ENCODE data around the gene TMX4.

Gene TMX4

DNA sequence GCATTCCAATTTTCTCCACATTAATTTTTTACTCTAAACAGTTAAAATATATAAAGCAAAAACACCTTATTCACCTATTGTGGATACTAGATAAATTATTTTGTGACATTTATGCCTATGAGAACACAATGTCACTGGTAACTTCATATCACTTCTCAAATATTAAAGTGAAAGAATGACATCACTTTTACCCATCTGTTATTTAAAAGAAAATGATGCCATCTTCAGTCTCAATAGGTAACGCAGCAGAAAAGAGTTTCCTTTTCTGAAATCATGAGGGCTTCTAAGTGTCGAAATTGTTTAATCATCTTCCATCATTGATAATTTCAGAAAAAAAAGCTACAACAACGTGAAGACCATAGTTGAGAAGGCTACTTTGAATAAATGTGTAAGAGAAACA is 82.2 kb downstream of the TMX4 start:
- Histone ChIP-seq H4K20me1 (ENCODE audit: insufficient read depth, low read length, poor library complexity, severe bottlenecking) (no peaks in the 10 kb centered on the region), H3K4me1 (ENCODE audit: insufficient read depth, low read length, poor library complexity, severe bottlenecking) (peaks cover 10% of the 10 kb centered on the region), H3K4me3 (ENCODE audit: low read length, poor library complexity, severe bottlenecking) (no peak overlapping the region), H3K36me3 (ENCODE audit: insufficient read depth, low read length) (no peaks in the 10 kb centered on the region), H2AFZ (ENCODE audit: low read length) (0 out of 2 replicates have a peak overlapping the region, but pooled peaks have one; percentile 24), H3F3A (ENCODE audit: low read depth) (no peaks in the 10 kb centered on the region), H3K27me3 (ENCODE audit: insufficient read depth, low read length, poor library complexity, severe bottlenecking) (no peaks in the 10 kb centered on the region), H3K9ac (ENCODE audit: low read depth, low read length, poor library complexity, severe bottlenecking) (no peak overlapping the region), H3K9me3 (ENCODE audit: insufficient read depth, low read depth, low read length) (no peaks in the 10 kb centered on the region), H3K9me2 (replicated peaks; ENCODE audit: low read depth, low read length) (no peaks in the 10 kb centered on the region), H3K79me2 (ENCODE audit: insufficient read depth, low read length) (no peaks in the 10 kb centered on the region), H3K4me2 (ENCODE audit: low read depth, low read length, poor library complexity, severe bottlenecking) (no peak overlapping the region)
- no peak for TF ChIP-seq EZH2phosphoT487 (IDR thresholded peaks at IDR 0.05; ENCODE audit: borderline replicate concordance)
- TF ChIP-seq, protein P1, sequence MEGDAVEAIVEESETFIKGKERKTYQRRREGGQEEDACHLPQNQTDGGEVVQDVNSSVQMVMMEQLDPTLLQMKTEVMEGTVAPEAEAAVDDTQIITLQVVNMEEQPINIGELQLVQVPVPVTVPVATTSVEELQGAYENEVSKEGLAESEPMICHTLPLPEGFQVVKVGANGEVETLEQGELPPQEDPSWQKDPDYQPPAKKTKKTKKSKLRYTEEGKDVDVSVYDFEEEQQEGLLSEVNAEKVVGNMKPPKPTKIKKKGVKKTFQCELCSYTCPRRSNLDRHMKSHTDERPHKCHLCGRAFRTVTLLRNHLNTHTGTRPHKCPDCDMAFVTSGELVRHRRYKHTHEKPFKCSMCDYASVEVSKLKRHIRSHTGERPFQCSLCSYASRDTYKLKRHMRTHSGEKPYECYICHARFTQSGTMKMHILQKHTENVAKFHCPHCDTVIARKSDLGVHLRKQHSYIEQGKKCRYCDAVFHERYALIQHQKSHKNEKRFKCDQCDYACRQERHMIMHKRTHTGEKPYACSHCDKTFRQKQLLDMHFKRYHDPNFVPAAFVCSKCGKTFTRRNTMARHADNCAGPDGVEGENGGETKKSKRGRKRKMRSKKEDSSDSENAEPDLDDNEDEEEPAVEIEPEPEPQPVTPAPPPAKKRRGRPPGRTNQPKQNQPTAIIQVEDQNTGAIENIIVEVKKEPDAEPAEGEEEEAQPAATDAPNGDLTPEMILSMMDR (conservative IDR thresholded peaks at IDR 0.05; ENCODE audit: low read length): no peak

DNA sequence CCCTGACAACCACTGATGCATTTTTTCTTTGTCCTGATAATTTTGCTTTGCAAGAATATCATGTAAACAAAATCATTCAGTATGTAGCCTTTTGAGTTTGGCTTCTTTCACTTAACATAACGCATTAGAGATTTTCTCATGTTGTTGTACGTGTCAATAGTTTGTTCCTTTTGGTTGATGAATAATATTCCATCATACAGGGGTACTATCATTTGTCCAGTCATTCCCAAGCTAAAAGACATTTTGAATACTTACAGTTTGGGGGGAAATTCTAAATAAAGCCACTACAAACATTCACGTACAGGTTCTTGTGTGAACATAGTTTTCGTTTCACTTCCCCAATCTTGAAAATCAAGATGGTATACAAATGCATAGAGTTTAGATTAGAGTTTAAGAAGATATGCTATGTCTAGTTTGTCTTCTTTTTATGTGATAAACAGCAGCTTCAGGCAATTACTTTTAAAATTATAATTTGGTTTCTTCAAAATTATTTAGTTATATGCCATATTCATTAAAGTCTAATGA is 84.5 kb downstream of the TMX4 start:
- Histone ChIP-seq H3K4me2 (ENCODE audit: low read depth, low read length, poor library complexity, severe bottlenecking) (no peak overlapping the region), H3K36me3 (ENCODE audit: insufficient read depth, low read length) (no peaks in the 10 kb centered on the region)

DNA sequence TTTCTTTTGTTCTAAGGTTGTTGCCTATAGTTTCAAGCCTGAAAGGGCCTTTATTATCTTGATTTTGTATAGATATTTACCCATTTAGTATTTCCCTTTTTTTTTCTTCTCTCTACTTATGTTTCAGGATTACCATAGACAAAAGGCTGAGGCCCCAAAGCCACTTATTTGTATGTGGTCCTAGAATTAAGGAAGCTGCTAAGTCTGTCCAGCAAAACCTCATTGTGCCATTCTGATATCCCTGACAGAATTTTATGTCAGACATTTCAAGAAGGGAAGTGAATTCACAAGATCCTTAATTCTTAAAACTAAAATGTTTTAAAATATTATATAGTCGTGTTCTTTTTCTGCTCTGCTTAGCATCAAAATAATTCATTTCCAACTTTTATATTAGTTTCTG is 86.2 kb downstream of the TMX4 start:
- Histone ChIP-seq H3K4me2 (ENCODE audit: low read depth, low read length, poor library complexity, severe bottlenecking) (no peak overlapping the region), H3K36me3 (ENCODE audit: insufficient read depth, low read length) (no peaks in the 10 kb centered on the region), H3K9me2 (replicated peaks; ENCODE audit: low read depth, low read length) (no peaks in the 10 kb centered on the region), H3F3A (ENCODE audit: low read depth) (no peaks in the 10 kb centered on the region), H2AFZ (ENCODE audit: low read length) (no peak overlapping the region), H3K4me3 (ENCODE audit: low read length, poor library complexity, severe bottlenecking) (no peak overlapping the region), H3K9ac (ENCODE audit: low read depth, low read length, poor library complexity, severe bottlenecking) (no peak overlapping the region), H3K79me2 (ENCODE audit: insufficient read depth, low read length) (no peaks in the 10 kb centered on the region), H3K27me3 (ENCODE audit: insufficient read depth, low read length, poor library complexity, severe bottlenecking) (no peaks in the 10 kb centered on the region), H3K4me1 (ENCODE audit: insufficient read depth, low read length, poor library complexity, severe bottlenecking) (peaks cover 10% of the 10 kb centered on the region), H4K20me1 (ENCODE audit: insufficient read depth, low read length, poor library complexity, severe bottlenecking) (no peaks in the 10 kb centered on the region), H3K9me3 (ENCODE audit: insufficient read depth, low read depth, low read length) (no peaks in the 10 kb centered on the region)
- TF ChIP-seq EZH2phosphoT487 (IDR thresholded peaks at IDR 0.05; ENCODE audit: borderline replicate concordance): no peak
- TF ChIP-seq, protein P1 (conservative IDR thresholded peaks at IDR 0.05; ENCODE audit: low read length): no peak

More for the DNA sequence above, 84.5 kb downstream of the TMX4 start:
- Histone ChIP-seq H2AFZ (ENCODE audit: low read length) (peak overlapping the region; percentile 76), H3K4me1 (ENCODE audit: insufficient read depth, low read length, poor library complexity, severe bottlenecking) (peaks cover 10% of the 10 kb centered on the region), H3K4me3 (ENCODE audit: low read length, poor library complexity, severe bottlenecking) (no peak overlapping the region), H3K9me3 (ENCODE audit: insufficient read depth, low read depth, low read length) (no peaks in the 10 kb centered on the region), H3K9me2 (replicated peaks; ENCODE audit: low read depth, low read length) (no peaks in the 10 kb centered on the region), H3K9ac (ENCODE audit: low read depth, low read length, poor library complexity, severe bottlenecking) (no peak overlapping the region), H3K27me3 (ENCODE audit: insufficient read depth, low read length, poor library complexity, severe bottlenecking) (no peaks in the 10 kb centered on the region), H3F3A (ENCODE audit: low read depth) (no peaks in the 10 kb centered on the region), H3K79me2 (ENCODE audit: insufficient read depth, low read length) (no peaks in the 10 kb centered on the region), H4K20me1 (ENCODE audit: insufficient read depth, low read length, poor library complexity, severe bottlenecking) (no peaks in the 10 kb centered on the region)
- TF ChIP-seq, protein P1 (conservative IDR thresholded peaks at IDR 0.05; ENCODE audit: low read length): no peak
- TF ChIP-seq EZH2phosphoT487 (IDR thresholded peaks at IDR 0.05; ENCODE audit: borderline replicate concordance): no peak

Data from Loucy (cell line).